Neural crest cell (in vitro differentiated cells): Measurements from ENCODE around the gene MIDN. TPM values are rescaled to one million over a fixed set of nuclear protein-coding genes. Genes with fewer than 3 reads are reported as not detected.

Source experiments
- DNase-seq: peaks from one replicate; pipeline ENCODE4 v3.0.0; 2021; ENCODE audit warnings: low read depth, mixed read lengths, low spot score
- H3K27ac Mint-ChIP-seq: one replicate; pipeline ENCODE4 v1.8.0; 2021; ENCODE audit warnings: mild to moderate bottlenecking, mixed read lengths; ENCODE audit not compliant: unreplicated experiment
- H3K27me3 Mint-ChIP-seq: 2 replicates; pipeline ENCODE4 v1.8.0; 2021; ENCODE audit warnings: low read depth, mild to moderate bottlenecking, mixed read lengths
- H3K36me3 Mint-ChIP-seq: 2 replicates; pipeline ENCODE4 v1.8.0; 2021; ENCODE audit warnings: low read depth, mild to moderate bottlenecking, mixed read lengths
- H3K4me1 Mint-ChIP-seq: 2 replicates; pipeline ENCODE4 v1.8.0; 2021; ENCODE audit warnings: mixed read lengths
- H3K4me3 Mint-ChIP-seq: one replicate; pipeline ENCODE4 v1.8.0; 2021; ENCODE audit warnings: mild to moderate bottlenecking, mixed read lengths
- H3K9me3 Mint-ChIP-seq: 2 replicates; pipeline ENCODE4 v1.8.0; 2021; ENCODE audit warnings: mixed read lengths
- total RNA-seq: library from RNA; stranded (reverse); gene quantifications from 2 replicates; pipeline ENCODE4 v1.2.1, GENCODE V29; 2021
- TF ChIP-seq, protein P1 (sequence below): fragments of 200-600 bp; sonication (generic); conservative IDR thresholded peaks from 2 replicates; pipeline ENCODE4 v1.5.0; 2021; ENCODE audit warnings: antibody characterized with exemption, mild to moderate bottlenecking

Gene MIDN
- total RNA-seq, 1 donor from 2014 or later, result 187 TPM

DNA sequence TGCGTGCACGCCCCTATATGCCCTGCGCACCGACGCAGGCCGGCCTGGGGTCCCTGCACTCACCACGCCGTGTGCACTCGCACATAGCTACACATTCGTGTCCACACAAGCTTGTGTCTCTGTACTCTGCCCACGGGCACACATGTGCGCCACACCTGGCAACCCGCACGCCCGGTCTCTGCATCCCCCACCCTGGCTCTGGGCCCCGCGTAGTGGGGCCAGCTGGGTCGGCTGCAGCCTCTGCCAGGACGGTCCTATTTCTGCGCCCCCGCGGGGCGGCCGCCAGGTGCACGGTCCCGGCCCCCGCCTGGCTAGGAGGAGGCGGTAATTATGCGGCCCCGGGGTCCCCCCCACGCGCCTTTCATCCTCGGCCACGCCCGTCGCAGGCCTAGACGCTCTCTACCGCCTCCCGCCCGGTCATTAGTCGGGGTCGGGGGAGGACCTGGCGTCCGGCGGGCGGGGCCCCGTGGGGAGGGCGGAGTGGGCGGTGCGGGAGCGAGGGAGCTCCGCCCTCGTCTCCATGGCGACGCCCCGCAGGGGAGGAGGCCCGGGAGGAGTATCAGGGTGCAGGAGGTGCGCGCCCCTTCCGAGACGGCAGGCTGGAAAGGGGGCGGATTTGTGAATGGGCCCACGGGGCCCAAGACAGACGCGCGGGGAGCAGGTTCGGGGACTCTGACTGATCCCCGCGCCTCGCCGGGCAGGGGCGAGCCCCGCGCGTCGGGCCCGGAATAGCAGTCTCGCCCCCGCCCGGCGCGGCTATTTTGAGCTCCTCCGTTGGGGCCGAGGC lies 17.9 kb downstream of the MIDN start:
- TF ChIP-seq, protein P1, sequence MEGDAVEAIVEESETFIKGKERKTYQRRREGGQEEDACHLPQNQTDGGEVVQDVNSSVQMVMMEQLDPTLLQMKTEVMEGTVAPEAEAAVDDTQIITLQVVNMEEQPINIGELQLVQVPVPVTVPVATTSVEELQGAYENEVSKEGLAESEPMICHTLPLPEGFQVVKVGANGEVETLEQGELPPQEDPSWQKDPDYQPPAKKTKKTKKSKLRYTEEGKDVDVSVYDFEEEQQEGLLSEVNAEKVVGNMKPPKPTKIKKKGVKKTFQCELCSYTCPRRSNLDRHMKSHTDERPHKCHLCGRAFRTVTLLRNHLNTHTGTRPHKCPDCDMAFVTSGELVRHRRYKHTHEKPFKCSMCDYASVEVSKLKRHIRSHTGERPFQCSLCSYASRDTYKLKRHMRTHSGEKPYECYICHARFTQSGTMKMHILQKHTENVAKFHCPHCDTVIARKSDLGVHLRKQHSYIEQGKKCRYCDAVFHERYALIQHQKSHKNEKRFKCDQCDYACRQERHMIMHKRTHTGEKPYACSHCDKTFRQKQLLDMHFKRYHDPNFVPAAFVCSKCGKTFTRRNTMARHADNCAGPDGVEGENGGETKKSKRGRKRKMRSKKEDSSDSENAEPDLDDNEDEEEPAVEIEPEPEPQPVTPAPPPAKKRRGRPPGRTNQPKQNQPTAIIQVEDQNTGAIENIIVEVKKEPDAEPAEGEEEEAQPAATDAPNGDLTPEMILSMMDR, result no peak
- Mint-ChIP-seq H3K4me3 (peak overlapping the region; percentile 86), H3K36me3 (peaks cover 7% of the 10 kb centered on the region), H3K4me1 (peaks cover 72% of the 10 kb centered on the region), H3K27ac (no peak overlapping the region), H3K9me3 (no peaks in the 10 kb centered on the region), H3K27me3 (peaks cover 30% of the 10 kb centered on the region)
- DNase-seq, result peak; percentile 56

DNA sequence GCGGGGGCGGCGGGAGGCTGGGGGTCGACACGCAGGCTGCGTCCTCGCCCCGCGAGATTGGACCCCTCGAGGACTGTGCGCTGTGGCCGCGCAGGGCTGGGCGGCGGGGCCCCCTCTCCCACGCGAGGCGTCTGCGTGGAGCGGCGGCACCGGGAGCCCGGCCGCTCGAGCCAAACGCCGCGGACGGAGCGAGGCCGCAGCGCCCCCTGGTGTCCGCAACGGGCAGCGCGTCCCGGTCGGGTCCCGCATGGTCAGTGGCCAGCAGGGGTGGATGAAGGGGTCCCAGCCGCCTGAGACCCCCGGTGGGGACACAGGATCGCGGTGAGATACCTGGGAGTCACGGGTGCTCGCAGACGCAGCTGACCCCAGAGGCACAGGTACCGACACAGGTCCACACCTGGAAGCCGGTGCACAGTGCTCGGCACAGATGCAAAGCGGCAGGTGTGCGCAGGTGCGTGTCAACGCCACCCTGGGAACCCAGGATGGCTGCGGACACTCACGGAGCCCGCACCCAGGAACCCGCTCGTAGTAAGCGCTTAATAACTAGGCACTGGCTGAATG lies 18.6 kb downstream of the MIDN start:
- peaks cover 12% of the 10 kb centered on the region for H3K36me3 Mint-ChIP-seq
- peaks cover 72% of the 10 kb centered on the region for H3K4me1 Mint-ChIP-seq
- DNase-seq, result peak; percentile 89
- peak overlapping the region; percentile 80 for H3K4me3 Mint-ChIP-seq
- peaks cover 24% of the 10 kb centered on the region for H3K27me3 Mint-ChIP-seq
- H3K27ac Mint-ChIP-seq, result peak overlapping the region; percentile 62
- TF ChIP-seq, protein P1, result peak; percentile 97
- no peaks in the 10 kb centered on the region for H3K9me3 Mint-ChIP-seq

DNA sequence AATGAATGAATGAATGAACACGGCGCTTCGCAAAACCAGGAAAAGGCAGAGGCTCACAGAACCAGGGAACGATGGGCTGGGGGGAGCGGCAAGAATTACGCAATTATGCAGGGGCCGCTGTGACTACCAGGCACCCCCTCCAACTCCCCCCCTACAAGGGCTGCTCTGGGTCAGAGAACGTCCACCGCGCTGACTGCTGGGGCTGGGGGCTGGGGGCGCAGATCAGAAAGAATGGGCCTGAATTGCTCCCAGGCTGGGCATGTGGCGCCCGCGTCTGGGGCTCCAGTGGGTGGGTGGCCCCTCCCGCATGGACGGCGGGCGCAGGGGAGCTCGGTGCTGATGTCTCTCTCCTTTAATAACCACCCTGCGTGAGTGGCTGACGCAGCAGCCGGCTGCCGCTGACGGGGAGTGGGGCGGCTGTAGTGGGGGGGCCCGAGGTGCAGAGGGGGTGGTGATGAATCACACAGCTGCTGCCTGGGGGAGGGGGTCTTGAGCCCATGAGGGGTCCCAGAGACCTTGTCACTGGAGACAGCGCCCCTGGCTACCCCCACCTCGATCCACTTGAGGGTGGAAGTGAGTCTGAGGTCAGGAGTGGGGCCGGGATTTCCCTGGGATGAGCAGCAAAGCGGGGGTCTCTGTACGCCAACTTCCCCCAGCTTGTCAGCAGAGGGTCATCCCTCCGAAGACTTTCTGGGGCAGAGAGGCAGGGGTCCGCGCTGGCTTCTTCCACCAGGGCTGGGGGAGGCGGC lies 19.3 kb downstream of the MIDN start:
- H3K4me1 Mint-ChIP-seq, result peaks cover 72% of the 10 kb centered on the region
- DNase-seq, result no peak

DNA sequence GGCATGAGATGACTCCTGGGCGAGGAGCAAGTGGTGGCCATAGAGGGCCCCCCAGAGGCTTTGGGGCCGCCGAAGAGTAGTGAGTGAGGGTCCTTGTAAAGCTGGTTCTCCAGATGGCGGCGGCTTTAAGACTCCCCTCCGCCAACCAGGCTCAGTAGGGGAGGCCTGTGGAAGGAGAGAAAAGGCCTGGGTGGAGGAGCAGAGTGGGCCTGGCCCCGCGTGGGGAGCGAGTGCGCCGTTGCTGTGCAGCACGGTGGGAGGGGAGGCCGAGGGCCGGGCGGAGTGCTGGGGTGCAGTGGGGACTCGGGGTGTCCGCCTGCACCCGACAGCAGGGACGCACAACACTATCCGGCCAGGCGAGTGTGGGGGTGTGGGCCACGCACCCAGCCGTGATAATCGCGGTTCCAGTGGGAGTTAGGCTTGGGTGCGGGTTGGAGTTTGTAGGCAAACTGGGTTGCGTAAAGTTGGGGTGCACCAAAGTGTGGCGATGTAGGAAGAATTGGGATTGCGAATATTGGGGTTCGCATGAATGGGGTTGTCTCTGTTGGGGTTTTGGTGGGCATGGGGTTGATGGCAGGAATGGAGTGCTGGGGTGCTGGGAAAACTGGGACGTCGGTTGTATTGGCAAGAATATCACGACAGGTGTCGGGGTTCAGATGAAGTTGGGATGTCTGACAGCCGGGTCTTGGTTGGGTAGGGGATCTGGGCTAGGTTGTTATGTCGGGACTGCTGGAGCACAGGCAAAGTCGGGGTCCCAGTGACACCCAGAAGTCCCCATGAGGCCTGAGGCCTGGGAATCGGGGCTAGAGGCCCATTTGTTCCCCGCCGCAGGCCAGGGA lies 20.1 kb downstream of the MIDN start:
- no peaks in the 10 kb centered on the region for H3K9me3 Mint-ChIP-seq
- no peak for DNase-seq
- peak overlapping the region; percentile 67 for H3K27ac Mint-ChIP-seq
- peaks cover 17% of the 10 kb centered on the region for H3K36me3 Mint-ChIP-seq
- H3K4me1 Mint-ChIP-seq, result peaks cover 72% of the 10 kb centered on the region
- TF ChIP-seq, protein P1, result no peak
- H3K27me3 Mint-ChIP-seq, result peaks cover 26% of the 10 kb centered on the region
- H3K4me3 Mint-ChIP-seq, result peak overlapping the region; percentile 89

More for the DNA sequence above, 19.3 kb downstream of the MIDN start:
- TF ChIP-seq, protein P1, result no peak
- H3K36me3 Mint-ChIP-seq, result peaks cover 13% of the 10 kb centered on the region
- H3K27ac Mint-ChIP-seq, result peak overlapping the region; percentile 62
- peaks cover 25% of the 10 kb centered on the region for H3K27me3 Mint-ChIP-seq
- H3K4me3 Mint-ChIP-seq, result peak overlapping the region; percentile 80
- no peaks in the 10 kb centered on the region for H3K9me3 Mint-ChIP-seq

DNA sequence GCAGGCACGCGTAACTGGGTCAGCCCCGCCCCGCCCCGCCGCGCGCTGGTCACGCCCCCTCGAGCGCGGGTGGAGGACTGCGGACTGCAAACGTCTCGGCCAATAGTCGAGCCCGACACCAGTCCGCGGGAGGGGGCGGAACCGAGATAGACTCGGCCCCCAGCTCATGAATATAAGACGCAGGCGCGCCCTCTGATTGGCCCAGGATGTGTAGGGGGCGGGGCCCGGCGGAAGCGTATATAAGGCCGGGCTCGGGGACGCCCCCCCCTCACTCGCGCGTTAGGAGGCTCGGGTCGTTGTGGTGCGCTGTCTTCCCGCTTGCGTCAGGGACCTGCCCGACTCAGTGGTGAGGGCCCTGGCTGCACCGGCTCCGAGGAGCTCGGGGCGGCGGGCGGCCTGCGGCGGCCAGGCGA lies 20.7 kb downstream of the MIDN start, which contains the start of gene CIRBP:
Gene CIRBP, plus strand, starts transcription at position 268 of the 413 bp plus-strand sequence. CDS start 1,602 bp downstream, outside the sequence.
- peaks cover 76% of the 10 kb centered on the region for H3K4me1 Mint-ChIP-seq
- peak; percentile 99 for DNase-seq
- H3K4me3 Mint-ChIP-seq, result peak within 1 kb of the TSS; percentile 91
- TF ChIP-seq, protein P1, result no peak
- H3K27me3 Mint-ChIP-seq, result peaks cover 32% of the 10 kb centered on the region
- no peaks in the 10 kb centered on the region for H3K9me3 Mint-ChIP-seq
- H3K27ac Mint-ChIP-seq, result peak within 1 kb of the TSS; percentile 98
- peaks cover 23% of the 10 kb centered on the region for H3K36me3 Mint-ChIP-seq
